Esophagus muscularis mucosa (tissue), 4 donors: ENCODE measurements around the gene LACC1. TPM values are rescaled to one million over a fixed set of nuclear protein-coding genes. Genes with fewer than 3 reads are reported as not detected.

Experiments used
- DNase-seq: peaks from one replicate; pipeline ENCODE4 v3.0.0-alpha.2; 2017; ENCODE audit errors: extremely low spot score
- H3K27ac ChIP-seq, 4 donors: fragments of 200-600 bp; sonication (generic); replicated peaks in 1 of 4; 1 replicate in 3 of 4; 2 replicates in 1 of 4; pipeline ENCODE4 v1.5.1; 2016 to 2019; ENCODE audit warnings: mild to moderate bottlenecking in 1 of 4
- H3K27me3 ChIP-seq, 4 donors: fragments of 200-600 bp; sonication (generic); one replicate each; pipeline versions ENCODE4 v1.5.1 to v1.6.0; 2016 to 2019
- H3K36me3 ChIP-seq, 4 donors: fragments of 200-600 bp; sonication (generic); one replicate each; pipeline ENCODE4 v1.5.1; 2016 to 2019
- H3K4me1 ChIP-seq, 4 donors: fragments of 200-600 bp; sonication (generic); one replicate each; pipeline ENCODE4 v1.5.1; 2016 to 2019
- H3K4me3 ChIP-seq, 4 donors: fragments of 200-600 bp; sonication (generic); 1 replicate in 2 of 4; 2 replicates in 2 of 4; pipeline ENCODE4 v1.5.1; 2016 to 2019; ENCODE audit warnings: mild to moderate bottlenecking in 4 of 4, moderate library complexity in 1 of 4
- H3K9me3 ChIP-seq, 4 donors: fragments of 200-600 bp; sonication (generic); 1 replicate in 3 of 4; 2 replicates in 1 of 4; pipeline ENCODE4 v1.5.1; 2016 to 2019
- CTCF ChIP-seq, 3 experiments: fragments of 200-600 bp in 2 of 3; fragments of 450-650 bp in 1 of 3; sonication (generic) in 2 of 3; IDR thresholded peaks; one replicate each; pipeline ENCODE4 v1.5.1; 2017 to 2019; ENCODE audit warnings: antibody characterized with exemption in 3 of 3, mild to moderate bottlenecking in 2 of 3, moderate library complexity in 1 of 3
- EP300 ChIP-seq: sonication (generic); formaldehyde crosslinking; IDR thresholded peaks from one replicate; pipeline ENCODE4 v1.6.1; 2017; ENCODE audit warnings: antibody characterized with exemption
- POLR2A ChIP-seq: fragments of 450-650 bp; IDR thresholded peaks from one replicate; pipeline ENCODE4 v1.6.1; 2017; ENCODE audit warnings: antibody characterized with exemption, moderate library complexity, mild to moderate bottlenecking, low read depth
- POLR2AphosphoS5 ChIP-seq, 2 donors: sonication (generic); formaldehyde crosslinking; IDR thresholded peaks; one replicate each; pipeline ENCODE4 v1.6.1; 2017; ENCODE audit warnings: antibody characterized with exemption in 2 of 2
- WGBS: methylation state at CpG from one replicate; pipeline ENCODE4 v1.1.5; 2018; 5-methylcytosine and 5-hydroxymethylcytosine counted together
- intact Hi-C: fragments of 100-400 bp; cut with DNase I; formaldehyde crosslinking; loops from one replicate; pipeline ENCODE4 v1.15.1; 2023
- total RNA-seq, 4 donors: library from RNA; depleted of rRNA; stranded (reverse); fragments of >200 nt; gene quantifications; one replicate each; pipeline versions ENCODE4 v1.1.0 to v1.2.1, GENCODE V29; 2016

LACC1 gene
- total RNA-seq, 4 donors from 2014 or later, result 9.0 to 13.3 (median 11.3) TPM

GRCh38 chr13:43876366-43876765 is 3.3 kb upstream of the LACC1 start:
- 95% methylated on average over 2 of the region's 2 CpGs for WGBS
- Histone ChIP-seq H3K4me1 (peaks cover 12 to 25% (median 22%) of the 10 kb centered on the region in 4 donors), H3K36me3 (peaks cover 0 to 4% (median 0%) of the 10 kb centered on the region in 4 donors), H3K27ac (no peak overlapping the region), H3K4me3 (no peak overlapping the region), H3K27me3 (no peaks in the 10 kb centered on the region), H3K9me3 (no peaks in the 10 kb centered on the region)
- intact Hi-C loops, result loop anchor here (5.0 kb wide), 2 partner anchors 64 to 904 kb away; no protein-coding TSS in a partner anchor
- TF ChIP-seq POLR2A (no peak), EP300 (no peak), CTCF (IDR thresholded peaks at IDR 0.05) (no peak)
- no peak for DNase-seq

GRCh38 chr13:43877326-43877725 is 2.4 kb upstream of the LACC1 start:
- intact Hi-C loops, result loop anchor here (5.0 kb wide), 2 partner anchors 65 to 905 kb away; no protein-coding TSS in a partner anchor
- peaks cover 12 to 25% (median 22%) of the 10 kb centered on the region in 4 donors for H3K4me1 ChIP-seq

GRCh38 chr13:43877766-43878165 is 1.9 kb upstream of the LACC1 start:
- no peaks in the 10 kb centered on the region for H3K27me3 ChIP-seq
- intact Hi-C loops, result loop anchor here (5.0 kb wide), 2 partner anchors 65 to 905 kb away; no protein-coding TSS in a partner anchor
- no peak for TF ChIP-seq POLR2AphosphoS5 (IDR thresholded peaks at IDR 0.05)
- TF ChIP-seq CTCF (IDR thresholded peaks at IDR 0.05), result no peak
- no peak for TF ChIP-seq POLR2A
- no peak for TF ChIP-seq EP300
- peaks cover 12 to 25% (median 22%) of the 10 kb centered on the region in 4 donors for H3K4me1 ChIP-seq
- no peaks in the 10 kb centered on the region for H3K9me3 ChIP-seq
- no peak for DNase-seq
- WGBS, result 89% methylated on average over 1 of the region's 1 CpG
- H3K4me3 ChIP-seq, result no peak overlapping the region
- H3K27ac ChIP-seq, result no peak overlapping the region
- no peaks in the 10 kb centered on the region for H3K36me3 ChIP-seq

More at GRCh38 chr13:43877326-43877725, 2.4 kb upstream of the LACC1 start:
- Histone ChIP-seq H3K9me3 (no peaks in the 10 kb centered on the region), H3K27me3 (no peaks in the 10 kb centered on the region), H3K4me3 (no peak overlapping the region), H3K36me3 (no peaks in the 10 kb centered on the region), H3K27ac (no peak overlapping the region)
- TF ChIP-seq CTCF (IDR thresholded peaks at IDR 0.05), result no peak
- TF ChIP-seq POLR2A, result no peak
- TF ChIP-seq POLR2AphosphoS5 (IDR thresholded peaks at IDR 0.05), result no peak
- TF ChIP-seq EP300, result no peak
- no peak for DNase-seq

- intact Hi-C loops, result loop anchor here (5.0 kb wide), 2 partner anchors 67 to 907 kb away; no protein-coding TSS in a partner anchor
- H3K27ac ChIP-seq, result peak within 1 kb of the TSS; percentile 95 to 99 (median 97)
- H3K4me3 ChIP-seq, result peak within 1 kb of the TSS; percentile 77 to 93 (median 86)
- H3K27me3 ChIP-seq, result no peaks in the 10 kb centered on the region
- peaks cover 12 to 25% (median 22%) of the 10 kb centered on the region in 4 donors for H3K4me1 ChIP-seq
- peak; percentile 92 for DNase-seq
- TF ChIP-seq CTCF (IDR thresholded peaks at IDR 0.05) (peak in 1 of 3 experiments; percentile 6), POLR2AphosphoS5 (IDR thresholded peaks at IDR 0.05) (peak; percentile 50 to 90), EP300 (no peak), POLR2A (no peak)
- 0% methylated on average over 13 of the region's 78 CpGs for WGBS
- H3K9me3 ChIP-seq, result no peaks in the 10 kb centered on the region
- no peaks in the 10 kb centered on the region for H3K36me3 ChIP-seq
These were observed 581 bp upstream of the LACC1 start, which contains the start of gene CCDC122 for GRCh38 chr13:43878892-43879754. Gene CCDC122 (minus strand): TSS chr13:43879740. CDS start chr13:43869376, 10,364 bp downstream.
